GM12878 (cell line): Measurements from ENCODE around the gene ORC4. TPM values are rescaled to one million over a fixed set of nuclear protein-coding genes. Genes with fewer than 3 reads are reported as not detected.

Source experiments
- ATAC-seq: fragments of 200-7000 bp; cut with Tn5 transposase; 3 replicates; pipeline ENCODE4 v1.9.1; 2020; ENCODE audit warnings: mild to moderate bottlenecking, moderate library complexity
- BruUV-seq: library from RNA; stranded (reverse); fragments of 400-500 nt; replicated peaks from 2 replicates; lab custom pipeline; 2021; lab: Mats Ljungman, UMichigan
- CTCF ChIA-PET: fragments of 300-600 bp; sonication (Branson Sonifier 250); formaldehyde crosslinking; extraction: SDS; loops from one replicate; lab custom pipeline; 2021; ENCODE audit warnings: inconsistent platforms; lab: Yijun Ruan, JAX
- POLR2A ChIA-PET: fragments of 350-600 bp; formaldehyde crosslinking; extraction: SDS; loops from one replicate; lab custom pipeline; 2021; ENCODE audit warnings: inconsistent platforms; lab: Charles Lee
- RAD21 ChIA-PET: fragments of 300-600 bp; sonication (Branson Sonifier 250); formaldehyde crosslinking; loops from one replicate; lab custom pipeline; 2023; ENCODE audit warnings: antibody characterized with exemption; ENCODE audit not compliant: unreplicated experiment; lab: Charles Lee
- SMC1A ChIA-PET: fragments of 300-600 bp; sonication (Branson Sonifier 250); formaldehyde crosslinking; loops from one replicate; lab custom pipeline; 2023; ENCODE audit not compliant: unreplicated experiment, uncharacterized antibody; lab: Charles Lee
- DNase-seq: peaks from one replicate; pipeline ENCODE4 v3.0.0-alpha.2; 2011; ENCODE audit warnings: low read depth, low spot score
- FAIRE-seq: peaks from 3 replicates; lab custom pipeline; 2011; peaks lifted over from hg19 to GRCh38; lab: Jason Lieb, UNC
- H2AFZ ChIP-seq: 2 replicates; pipeline ENCODE4 v1.6.0; 2011; ENCODE audit warnings: low read depth, low read length, control low read depth; ENCODE audit not compliant: control insufficient read depth
- H3K27ac ChIP-seq: 2 replicates; pipeline ENCODE4 v1.5.1; 2011; ENCODE audit warnings: control low read depth; ENCODE audit not compliant: control insufficient read depth, insufficient read depth
- H3K27me3 ChIP-seq, 2 experiments: replicated peaks in 1 of 2; 2 replicates each; pipeline versions ENCODE4 v1.6.0 to v1.6.1; 2011; ENCODE audit warnings: low read length in 1 of 2; ENCODE audit not compliant: control insufficient read depth in 2 of 2, insufficient read depth in 2 of 2
- H3K36me3 ChIP-seq, 2 experiments: 2 replicates each; pipeline ENCODE4 v1.5.1; 2011; ENCODE audit warnings: low read length in 1 of 2; ENCODE audit not compliant: control insufficient read depth in 2 of 2, insufficient read depth in 2 of 2
- H3K4me1 ChIP-seq: 2 replicates; pipeline ENCODE4 v1.6.1; 2011; ENCODE audit warnings: mild to moderate bottlenecking, low read length, moderate library complexity, mixed read lengths; ENCODE audit not compliant: control insufficient read depth, insufficient read depth
- H3K4me2 ChIP-seq: 2 replicates; pipeline ENCODE4 v1.6.0; 2011; ENCODE audit warnings: control low read depth; ENCODE audit not compliant: control insufficient read depth, insufficient read depth
- H3K4me3 ChIP-seq: fragments of 200-600 bp; sonication (generic); 2 replicates; pipeline ENCODE4 v1.5.1; 2016
- H3K79me2 ChIP-seq: 2 replicates; pipeline ENCODE4 v1.6.0; 2011; ENCODE audit warnings: low read length; ENCODE audit not compliant: control insufficient read depth, insufficient read depth
- H3K9ac ChIP-seq: 2 replicates; pipeline ENCODE4 v1.8.0; 2011; ENCODE audit warnings: low read length, control low read depth, mixed read lengths; ENCODE audit not compliant: control insufficient read depth, insufficient read depth
- H3K9me3 ChIP-seq: replicated peaks from 3 replicates; pipeline ENCODE4 v1.5.1; 2011; ENCODE audit warnings: mild to moderate bottlenecking, low read length; ENCODE audit not compliant: control insufficient read depth, insufficient read depth
- H4K20me1 ChIP-seq: 2 replicates; pipeline ENCODE4 v1.6.0; 2011; ENCODE audit not compliant: control insufficient read depth, insufficient read depth
- BACH1 ChIP-seq: fragments of 450-650 bp; IDR thresholded peaks from 2 replicates; pipeline ENCODE4 v1.6.1; 2017; ENCODE audit warnings: mild to moderate bottlenecking, borderline replicate concordance
- ETV6 ChIP-seq, 2 experiments: fragments of 450-650 bp in 1 of 2; IDR thresholded peaks in 1 of 2; conservative IDR thresholded peaks in 1 of 2; 2 replicates each; pipeline ENCODE4 v1.6.1; 2014; ENCODE audit warnings: antibody characterized with exemption in 1 of 2, borderline replicate concordance in 1 of 2, low read depth in 1 of 2, mild to moderate bottlenecking in 1 of 2, moderate library complexity in 1 of 2
- GABPA ChIP-seq: IDR thresholded peaks from 2 replicates; pipeline ENCODE4 v1.6.1; 2014; ENCODE audit warnings: antibody characterized with exemption, low read depth, mild to moderate bottlenecking, inconsistent platforms
- MTA3 ChIP-seq: IDR thresholded peaks from 2 replicates; pipeline ENCODE4 v1.6.1; 2012; ENCODE audit warnings: low read length, inconsistent platforms, borderline replicate concordance
- PML ChIP-seq: IDR thresholded peaks from 2 replicates; pipeline ENCODE4 v1.6.1; 2012; ENCODE audit warnings: low read length, inconsistent platforms
- RCOR1 ChIP-seq: conservative IDR thresholded peaks from 2 replicates; pipeline ENCODE4 v1.6.1; 2012; ENCODE audit warnings: low read depth, low read length, improper control_type of control experiment
- STAT1 ChIP-seq: fragments of 450-650 bp; conservative IDR thresholded peaks from 2 replicates; pipeline ENCODE4 v1.6.1; 2014; ENCODE audit warnings: antibody characterized with exemption, mild to moderate bottlenecking
- TBL1XR1 ChIP-seq: IDR thresholded peaks from 2 replicates; pipeline ENCODE4 v1.6.1; 2012; ENCODE audit warnings: low read depth, low read length, improper control_type of control experiment
- in situ Hi-C: fragments of 300-500 bp; cut with MboI; formaldehyde crosslinking; loops from 9 replicates; pipeline ENCODE4 v1.14.3; 2018; ENCODE audit warnings: mixed read lengths
- intact Hi-C: fragments of 100-400 bp; cut with micrococcal nuclease; formaldehyde crosslinking; loops from one replicate; pipeline ENCODE4 v1.14.2; 2022; ENCODE audit not compliant: unreplicated experiment
- polyA plus RNA-seq, 11 experiments: library from polyadenylated mRNA; depleted of rRNA in 4 of 11; unstranded in 6 of 11; stranded (reverse) in 5 of 11; fragments of >200 nt; fragmentation: Nextera tagmentation in 4 of 11; fragmentation: Illumina TruSeq in 1 of 11; extraction: Ambion mirVana in 4 of 11; extraction: Trizol in 1 of 11; gene quantifications; 1 replicate in 1 of 11; 2 replicates in 10 of 11; pipeline versions ENCODE4 v1.2.1 to v1.2.3, GENCODE V29; 2011 to 2016; ENCODE audit warnings: inconsistent platforms in 2 of 11, missing spikeins in 2 of 11, low read depth in 1 of 11
- total RNA-seq, 4 experiments: library from RNA; depleted of rRNA in 3 of 4; stranded (reverse); fragments of >200 nt in 3 of 4; fragmentation: Illumina TruSeq in 1 of 4; extraction: Trizol in 1 of 4; gene quantifications; 2 replicates each; pipeline versions ENCODE4 v1.2.1 to v1.2.3, GENCODE V29; 2013 to 2021
- TF ChIP-seq, protein P1 (sequence below): fragments of 450-650 bp; IDR thresholded peaks from 2 replicates; pipeline ENCODE4 v1.6.1; 2016; ENCODE audit warnings: mild to moderate bottlenecking
- TF ChIP-seq, protein P2 (sequence below): IDR thresholded peaks from 2 replicates; pipeline ENCODE4 v1.6.1; 2012; ENCODE audit warnings: low read depth, low read length, improper control_type of control experiment
- TF ChIP-seq, protein P3 (sequence below): fragments of 450-650 bp; formaldehyde crosslinking; IDR thresholded peaks from 2 replicates; pipeline ENCODE4 v1.4.0; 2020; ENCODE audit warnings: mild to moderate bottlenecking, moderate library complexity
- TF ChIP-seq, protein P4 (sequence below): IDR thresholded peaks from 2 replicates; pipeline ENCODE4 v1.6.1; 2012; ENCODE audit warnings: mild to moderate bottlenecking, low read depth, low read length

Gene ORC4
- total and polyA plus RNA-seq, 10 of the 15 experiments (the other 5 are each of a cell fraction or from before 2014, with no cell fraction given): 25.7 to 71.3 (median 52.1) TPM

DNA sequence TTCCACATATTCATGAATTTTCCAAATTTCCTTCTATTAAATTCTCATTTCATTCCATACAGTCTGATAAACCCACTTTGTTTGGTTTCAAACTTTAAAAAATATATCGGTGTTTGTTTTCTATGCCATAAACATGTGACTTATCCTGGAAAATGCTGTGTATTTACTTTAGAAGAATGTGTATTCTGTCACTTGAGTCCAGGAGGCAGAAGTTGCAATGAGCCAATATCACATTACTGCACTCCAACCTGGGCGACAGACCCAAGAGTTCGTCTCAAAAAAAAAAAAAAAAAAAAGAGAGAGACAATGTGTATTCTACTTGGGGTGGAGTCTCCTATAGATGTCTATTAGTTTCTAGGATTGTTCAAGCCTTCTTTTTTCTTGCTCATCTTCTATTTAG lies 32.1 kb upstream of the ORC4 start (continued):
- TF ChIP-seq, protein P1, sequence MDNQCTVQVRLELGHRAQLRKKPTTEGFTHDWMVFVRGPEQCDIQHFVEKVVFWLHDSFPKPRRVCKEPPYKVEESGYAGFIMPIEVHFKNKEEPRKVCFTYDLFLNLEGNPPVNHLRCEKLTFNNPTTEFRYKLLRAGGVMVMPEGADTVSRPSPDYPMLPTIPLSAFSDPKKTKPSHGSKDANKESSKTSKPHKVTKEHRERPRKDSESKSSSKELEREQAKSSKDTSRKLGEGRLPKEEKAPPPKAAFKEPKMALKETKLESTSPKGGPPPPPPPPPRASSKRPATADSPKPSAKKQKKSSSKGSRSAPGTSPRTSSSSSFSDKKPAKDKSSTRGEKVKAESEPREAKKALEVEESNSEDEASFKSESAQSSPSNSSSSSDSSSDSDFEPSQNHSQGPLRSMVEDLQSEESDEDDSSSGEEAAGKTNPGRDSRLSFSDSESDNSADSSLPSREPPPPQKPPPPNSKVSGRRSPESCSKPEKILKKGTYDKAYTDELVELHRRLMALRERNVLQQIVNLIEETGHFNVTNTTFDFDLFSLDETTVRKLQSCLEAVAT: no peak
- TF ChIP-seq, protein P2, sequence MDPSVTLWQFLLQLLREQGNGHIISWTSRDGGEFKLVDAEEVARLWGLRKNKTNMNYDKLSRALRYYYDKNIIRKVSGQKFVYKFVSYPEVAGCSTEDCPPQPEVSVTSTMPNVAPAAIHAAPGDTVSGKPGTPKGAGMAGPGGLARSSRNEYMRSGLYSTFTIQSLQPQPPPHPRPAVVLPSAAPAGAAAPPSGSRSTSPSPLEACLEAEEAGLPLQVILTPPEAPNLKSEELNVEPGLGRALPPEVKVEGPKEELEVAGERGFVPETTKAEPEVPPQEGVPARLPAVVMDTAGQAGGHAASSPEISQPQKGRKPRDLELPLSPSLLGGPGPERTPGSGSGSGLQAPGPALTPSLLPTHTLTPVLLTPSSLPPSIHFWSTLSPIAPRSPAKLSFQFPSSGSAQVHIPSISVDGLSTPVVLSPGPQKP: no peak
- TF ChIP-seq TBL1XR1 (no peak), STAT1 (no peak), BACH1 (no peak)

DNA sequence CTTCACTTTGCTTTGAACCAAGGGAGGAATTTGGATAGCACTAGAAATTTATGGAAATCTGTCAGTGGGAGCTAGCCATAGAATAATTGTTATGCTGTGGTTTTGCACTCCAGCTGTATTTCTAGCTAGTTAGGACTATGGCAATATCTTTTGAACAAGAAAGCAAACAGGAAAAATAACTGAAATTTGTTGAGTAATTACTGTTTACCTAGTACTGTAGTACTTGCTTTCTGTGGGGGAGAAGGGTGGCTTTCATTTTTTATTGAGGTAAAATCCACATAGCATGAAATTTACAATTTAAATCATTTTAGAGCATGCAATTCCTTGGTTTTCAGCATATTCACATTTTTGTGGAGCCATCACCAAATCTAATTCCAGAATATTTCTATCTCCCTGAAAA lies 28.7 kb upstream of the ORC4 start:
- H3K4me1 ChIP-seq: peaks cover 27% of the 10 kb centered on the region
- no peak for DNase-seq
- peak; percentile 17 for ATAC-seq
- BruUV-seq: no TSS peak
- no peak overlapping the region for H3K9ac ChIP-seq
- POLR2A ChIA-PET: interaction anchor here (0.9 to 4.2 kb wide), 5 partner anchors 17 to 32 kb away, joined by 3 to 33 read pairs (median 3); partner anchors contain the start of genes MBD5 and ORC4
- RAD21 ChIA-PET: interaction anchor here (1.0 to 3.9 kb wide), 6 partner anchors 8 to 459 kb away, joined by 3 to 82 read pairs (median 6); partner anchors contain the start of genes MBD5 and ORC4
- intact Hi-C loops: loop anchor here (2.0 kb wide), 2 partner anchors 28 to 58 kb away; partner anchors contain the start of genes MBD5 and ORC4
- H3K36me3 ChIP-seq: no peaks in the 10 kb centered on the region
- no peak overlapping the region for H3K4me3 ChIP-seq
- CTCF ChIA-PET: interaction anchor here (0.8 to 1.7 kb wide), 4 partner anchors 9 to 30 kb away, joined by 3 to 11 read pairs (median 3); partner anchors contain the start of gene MBD5
- H3K27ac ChIP-seq: peak overlapping the region; percentile 67
- H3K79me2 ChIP-seq: peaks cover 21% of the 10 kb centered on the region
- no peaks in the 10 kb centered on the region for H4K20me1 ChIP-seq
- H3K4me2 ChIP-seq: peak overlapping the region; percentile 46
- in situ Hi-C loops: no loop called here
- no peak for FAIRE-seq
- no peak overlapping the region for H2AFZ ChIP-seq
- SMC1A ChIA-PET: interaction anchor here (0.9 to 5.7 kb wide), 8 partner anchors 9 to 61 kb away, joined by 3 to 126 read pairs (median 4); partner anchors contain the start of genes MBD5 and ORC4
- no peaks in the 10 kb centered on the region; the same call in 2 of the 3 replicates for H3K9me3 ChIP-seq
- no peaks in the 10 kb centered on the region for H3K27me3 ChIP-seq
- TF ChIP-seq GABPA (no peak), ETV6 (conservative IDR thresholded peaks at IDR 0.05 in 1 of 2, IDR thresholded peaks at IDR 0.05 in 1 of 2; ENCODE audit: borderline replicate concordance in 1 of 2, low read depth in 1 of 2) (peak in 1 of 2 experiments; percentile 7; a peak in 1 of 4 replicates), RCOR1 (0 out of 2 replicates have a peak, but pooled peaks have one; percentile 27), MTA3 (peak; percentile 3; the same call in 1 of the 2 replicates), PML (0 out of 2 replicates have a peak, but pooled peaks have one; percentile 36)
- TF ChIP-seq, protein P3, sequence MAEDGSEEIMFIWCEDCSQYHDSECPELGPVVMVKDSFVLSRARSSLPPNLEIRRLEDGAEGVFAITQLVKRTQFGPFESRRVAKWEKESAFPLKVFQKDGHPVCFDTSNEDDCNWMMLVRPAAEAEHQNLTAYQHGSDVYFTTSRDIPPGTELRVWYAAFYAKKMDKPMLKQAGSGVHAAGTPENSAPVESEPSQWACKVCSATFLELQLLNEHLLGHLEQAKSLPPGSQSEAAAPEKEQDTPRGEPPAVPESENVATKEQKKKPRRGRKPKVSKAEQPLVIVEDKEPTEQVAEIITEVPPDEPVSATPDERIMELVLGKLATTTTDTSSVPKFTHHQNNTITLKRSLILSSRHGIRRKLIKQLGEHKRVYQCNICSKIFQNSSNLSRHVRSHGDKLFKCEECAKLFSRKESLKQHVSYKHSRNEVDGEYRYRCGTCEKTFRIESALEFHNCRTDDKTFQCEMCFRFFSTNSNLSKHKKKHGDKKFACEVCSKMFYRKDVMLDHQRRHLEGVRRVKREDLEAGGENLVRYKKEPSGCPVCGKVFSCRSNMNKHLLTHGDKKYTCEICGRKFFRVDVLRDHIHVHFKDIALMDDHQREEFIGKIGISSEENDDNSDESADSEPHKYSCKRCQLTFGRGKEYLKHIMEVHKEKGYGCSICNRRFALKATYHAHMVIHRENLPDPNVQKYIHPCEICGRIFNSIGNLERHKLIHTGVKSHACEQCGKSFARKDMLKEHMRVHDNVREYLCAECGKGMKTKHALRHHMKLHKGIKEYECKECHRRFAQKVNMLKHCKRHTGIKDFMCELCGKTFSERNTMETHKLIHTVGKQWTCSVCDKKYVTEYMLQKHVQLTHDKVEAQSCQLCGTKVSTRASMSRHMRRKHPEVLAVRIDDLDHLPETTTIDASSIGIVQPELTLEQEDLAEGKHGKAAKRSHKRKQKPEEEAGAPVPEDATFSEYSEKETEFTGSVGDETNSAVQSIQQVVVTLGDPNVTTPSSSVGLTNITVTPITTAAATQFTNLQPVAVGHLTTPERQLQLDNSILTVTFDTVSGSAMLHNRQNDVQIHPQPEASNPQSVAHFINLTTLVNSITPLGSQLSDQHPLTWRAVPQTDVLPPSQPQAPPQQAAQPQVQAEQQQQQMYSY (CRISPR knock-in tag): no peak
- TF ChIP-seq, protein P4, sequence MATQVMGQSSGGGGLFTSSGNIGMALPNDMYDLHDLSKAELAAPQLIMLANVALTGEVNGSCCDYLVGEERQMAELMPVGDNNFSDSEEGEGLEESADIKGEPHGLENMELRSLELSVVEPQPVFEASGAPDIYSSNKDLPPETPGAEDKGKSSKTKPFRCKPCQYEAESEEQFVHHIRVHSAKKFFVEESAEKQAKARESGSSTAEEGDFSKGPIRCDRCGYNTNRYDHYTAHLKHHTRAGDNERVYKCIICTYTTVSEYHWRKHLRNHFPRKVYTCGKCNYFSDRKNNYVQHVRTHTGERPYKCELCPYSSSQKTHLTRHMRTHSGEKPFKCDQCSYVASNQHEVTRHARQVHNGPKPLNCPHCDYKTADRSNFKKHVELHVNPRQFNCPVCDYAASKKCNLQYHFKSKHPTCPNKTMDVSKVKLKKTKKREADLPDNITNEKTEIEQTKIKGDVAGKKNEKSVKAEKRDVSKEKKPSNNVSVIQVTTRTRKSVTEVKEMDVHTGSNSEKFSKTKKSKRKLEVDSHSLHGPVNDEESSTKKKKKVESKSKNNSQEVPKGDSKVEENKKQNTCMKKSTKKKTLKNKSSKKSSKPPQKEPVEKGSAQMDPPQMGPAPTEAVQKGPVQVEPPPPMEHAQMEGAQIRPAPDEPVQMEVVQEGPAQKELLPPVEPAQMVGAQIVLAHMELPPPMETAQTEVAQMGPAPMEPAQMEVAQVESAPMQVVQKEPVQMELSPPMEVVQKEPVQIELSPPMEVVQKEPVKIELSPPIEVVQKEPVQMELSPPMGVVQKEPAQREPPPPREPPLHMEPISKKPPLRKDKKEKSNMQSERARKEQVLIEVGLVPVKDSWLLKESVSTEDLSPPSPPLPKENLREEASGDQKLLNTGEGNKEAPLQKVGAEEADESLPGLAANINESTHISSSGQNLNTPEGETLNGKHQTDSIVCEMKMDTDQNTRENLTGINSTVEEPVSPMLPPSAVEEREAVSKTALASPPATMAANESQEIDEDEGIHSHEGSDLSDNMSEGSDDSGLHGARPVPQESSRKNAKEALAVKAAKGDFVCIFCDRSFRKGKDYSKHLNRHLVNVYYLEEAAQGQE: no peak
